Activated CD4-positive, alpha-beta T cell treated with anti-CD3 and anti-CD28 coated beads, Interleukin-2, amount 50 U/mL, for 48 hours (primary cell): ENCODE measurements around the gene HUS1B.
"Not testable (repeated sequence)": the region's sequence is repeated elsewhere in the genome, so short reads cannot be mapped to it uniquely, and the experiment has no call there.

Source experiments
- DNase-seq, 2 experiments: peaks; one replicate each; pipeline ENCODE4 v3.0.0-alpha.2; 2020

Gene HUS1B

GRCh38 chr6:677919-678318 is 21.0 kb upstream of the HUS1B start:
- DNase-seq = no peak

GRCh38 chr6:674956-675355 is 18.1 kb upstream of the HUS1B start:
- DNase-seq = peak in 1 of 2 experiments; percentile 21

DNA sequence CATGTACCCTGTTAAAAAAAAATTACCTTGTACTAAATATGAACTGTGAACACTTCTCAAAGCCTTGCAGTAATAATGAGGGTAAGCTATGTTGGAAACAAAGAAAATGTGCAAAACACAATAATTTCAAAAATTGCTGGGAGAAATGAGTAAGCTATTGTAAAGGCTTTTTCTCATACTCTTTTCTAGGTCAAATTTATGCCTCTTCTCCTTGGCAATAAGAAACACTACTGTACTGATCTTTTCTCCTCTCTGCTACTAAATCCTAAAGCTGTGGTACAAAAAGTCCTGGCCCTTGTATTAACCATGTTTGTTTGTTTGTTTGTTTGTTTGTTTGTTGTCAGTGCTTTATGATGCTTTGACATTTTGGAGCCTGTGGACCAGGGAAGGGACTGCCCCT is 17.5 kb upstream of the HUS1B start:
- DNase-seq = no peak

DNA sequence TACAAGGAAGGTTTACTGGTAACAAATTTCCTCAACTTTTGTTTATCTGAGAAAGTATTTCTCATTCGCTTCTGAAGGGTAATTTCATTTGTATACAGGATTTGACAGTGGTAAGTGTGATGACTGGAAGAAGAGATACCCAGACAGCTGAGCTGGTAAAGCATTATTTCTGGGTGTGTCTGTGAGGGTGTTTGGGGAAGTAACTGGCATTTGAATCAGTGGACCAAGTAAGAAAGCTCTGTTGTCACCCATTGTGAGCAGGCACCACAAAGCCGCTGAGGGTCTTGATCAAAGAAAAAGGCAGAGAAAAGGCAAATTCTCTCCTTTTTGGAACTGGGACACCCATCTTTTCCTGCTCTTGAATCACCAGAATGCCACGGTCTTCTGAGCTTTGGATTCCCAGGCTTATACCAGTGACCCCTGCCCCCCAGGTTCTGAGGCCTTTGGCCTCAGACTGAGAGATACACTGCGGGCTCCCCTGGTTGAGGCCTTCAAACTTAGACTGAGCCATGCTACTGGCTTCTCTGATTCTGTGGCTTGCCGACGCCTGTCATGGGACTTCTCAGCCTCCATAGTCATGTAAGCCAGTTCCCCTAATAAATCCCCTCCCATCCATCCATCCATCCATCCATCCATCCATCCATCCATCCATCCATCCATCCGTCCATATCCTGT is 10.5 kb upstream of the HUS1B start:
- DNase-seq = no peak

DNA sequence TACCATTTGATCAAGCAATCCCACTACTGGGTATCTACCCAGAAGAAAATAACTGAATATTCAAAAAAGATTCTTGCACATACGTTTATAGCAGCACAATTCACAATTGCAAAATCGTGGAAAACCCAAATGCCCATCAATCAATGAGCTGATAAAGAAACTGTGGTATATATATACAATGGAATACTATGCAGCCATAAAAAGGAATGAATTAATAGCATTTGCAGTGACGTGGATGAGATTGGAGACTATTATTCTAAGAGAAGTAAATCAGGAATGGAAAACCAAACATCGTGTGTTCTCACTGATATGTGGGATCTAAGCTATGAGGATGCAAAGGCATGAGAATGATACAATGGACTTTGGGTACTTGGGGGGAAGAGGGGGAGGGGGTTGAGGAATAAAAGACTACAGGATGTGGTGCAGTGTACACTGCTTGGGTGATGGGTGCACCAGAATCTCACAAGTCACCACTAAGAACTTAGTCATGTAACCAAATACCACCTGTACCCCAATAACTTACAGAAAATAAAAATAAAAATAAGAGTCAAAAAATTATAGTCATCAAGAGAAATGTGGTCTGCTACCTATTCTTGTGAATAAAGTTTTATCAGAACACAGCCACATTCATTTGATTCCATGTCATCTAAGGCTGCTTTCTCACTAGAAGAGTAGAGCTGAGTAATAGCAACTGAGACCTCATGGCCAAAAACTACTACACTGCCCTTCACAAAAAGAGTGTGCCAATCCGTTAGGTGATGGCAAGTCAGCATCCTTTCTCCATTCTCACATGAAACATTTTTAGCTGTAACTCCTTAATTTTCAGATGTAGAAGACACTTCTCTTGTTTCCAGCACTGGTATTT is 8.7 kb upstream of the HUS1B start:
- no peak for DNase-seq

DNA sequence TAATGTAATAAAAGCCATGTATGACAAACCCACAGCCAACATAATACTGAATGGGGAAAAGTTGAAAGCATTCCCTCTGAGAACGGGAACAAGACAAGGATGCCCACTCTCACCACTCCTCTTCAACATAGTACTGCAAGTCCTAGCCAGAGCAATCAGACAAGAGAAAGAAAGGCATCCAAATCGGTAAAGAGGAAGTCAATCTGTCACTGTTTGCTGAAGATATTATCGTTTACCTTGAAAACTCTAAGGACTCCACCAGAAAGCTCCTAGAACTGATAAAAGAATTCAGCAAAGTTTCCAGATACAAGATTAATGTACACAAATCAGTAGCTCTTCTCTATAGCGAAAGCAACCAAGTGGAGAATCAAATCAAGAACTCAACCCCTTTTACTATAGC is 6.9 kb upstream of the HUS1B start:
- not testable (repeated sequence) for DNase-seq

GRCh38 chr6:659716-660581 is 3.0 kb upstream of the HUS1B start:
- DNase-seq = no peak

DNA sequence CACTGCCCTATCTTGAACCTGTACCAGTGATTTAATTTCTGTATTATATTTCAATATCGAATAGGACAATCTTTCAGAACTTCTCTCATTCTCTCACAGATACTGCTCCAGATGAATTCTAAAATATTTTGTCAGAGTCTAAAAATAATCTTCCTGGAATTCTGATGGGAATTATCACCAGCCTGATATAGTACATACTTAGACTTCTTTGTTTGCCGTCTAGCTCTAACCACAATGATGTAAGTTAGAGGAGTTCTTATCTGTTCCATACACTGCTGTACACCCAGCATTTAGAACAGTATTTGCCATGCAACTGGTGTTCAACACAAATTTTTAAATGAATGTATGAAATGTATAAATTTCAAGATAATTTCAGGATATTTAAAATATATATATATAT is 1.3 kb upstream of the HUS1B start:
- DNase-seq = no peak

- no peak for DNase-seq
Observed at GRCh38 chr6:657743-658142, 843 bp upstream of the HUS1B start.

- DNase-seq = no peak
Observed at GRCh38 chr6:654136-654535, 2.8 kb downstream of the HUS1B start.

DNA sequence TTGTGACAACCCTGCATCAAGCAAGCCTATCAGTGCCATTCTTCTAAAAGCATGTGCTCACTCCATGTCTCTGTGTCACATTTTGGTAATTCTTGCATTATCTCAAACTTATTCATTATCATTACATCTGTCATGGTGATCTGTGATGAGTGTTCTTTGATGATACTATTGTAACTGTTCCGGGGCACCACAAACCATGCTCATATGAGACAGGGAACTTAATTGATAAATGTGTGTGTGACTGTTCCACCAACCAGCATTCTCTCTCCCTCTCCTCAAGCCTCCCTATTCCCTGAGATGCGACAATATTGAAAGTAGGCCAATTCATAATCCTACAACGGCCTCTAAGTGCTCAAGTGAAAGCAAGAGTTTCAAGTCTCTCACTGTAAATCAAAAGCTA is 4.0 kb downstream of the HUS1B start:
- no peak for DNase-seq

- DNase-seq = no peak
Observed at GRCh38 chr6:650098-650497, 6.8 kb downstream of the HUS1B start.

DNA sequence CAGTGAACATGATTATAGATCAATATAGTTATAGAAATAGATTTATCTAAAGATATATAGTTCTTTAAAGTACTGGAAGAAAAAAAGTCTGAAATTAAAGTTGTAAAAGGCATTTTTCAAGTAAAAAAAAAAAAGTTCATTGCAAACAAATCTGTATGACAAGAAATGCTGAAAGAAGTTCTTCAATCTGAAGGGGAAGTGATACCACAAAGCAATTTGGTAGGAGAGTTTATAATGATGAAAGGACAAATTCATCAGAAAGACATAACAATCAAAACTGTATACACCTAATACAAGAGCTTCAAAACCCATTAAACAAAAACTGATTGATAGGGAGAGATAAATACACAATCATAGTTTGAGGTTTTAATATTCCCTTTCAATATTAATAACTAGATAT is 14.1 kb downstream of the HUS1B start:
- no peak for DNase-seq

- DNase-seq = no peak
Observed at GRCh38 chr6:641225-641985, 15.5 kb downstream of the HUS1B start.

DNA sequence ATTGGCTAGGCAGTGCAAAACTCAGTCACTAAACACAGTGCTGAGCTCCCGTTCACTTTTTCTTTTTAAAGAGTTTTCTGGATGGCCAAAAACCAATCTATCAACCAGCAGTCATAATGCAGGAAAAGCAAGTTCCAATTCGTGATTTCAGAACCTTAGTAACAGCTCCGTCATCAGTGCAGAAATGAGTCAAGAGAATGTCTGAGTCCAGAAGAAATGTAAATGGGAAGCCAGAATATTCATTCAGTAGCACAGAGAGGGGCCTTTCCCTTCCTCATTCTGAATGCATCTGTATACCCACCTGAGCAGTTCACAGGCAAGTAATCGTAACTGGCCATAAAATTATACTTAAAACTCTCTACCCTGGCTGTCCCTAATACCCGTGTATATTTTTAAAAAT is 20.4 kb downstream of the HUS1B start:
- peak in 1 of 2 experiments; percentile 16 for DNase-seq

DNA sequence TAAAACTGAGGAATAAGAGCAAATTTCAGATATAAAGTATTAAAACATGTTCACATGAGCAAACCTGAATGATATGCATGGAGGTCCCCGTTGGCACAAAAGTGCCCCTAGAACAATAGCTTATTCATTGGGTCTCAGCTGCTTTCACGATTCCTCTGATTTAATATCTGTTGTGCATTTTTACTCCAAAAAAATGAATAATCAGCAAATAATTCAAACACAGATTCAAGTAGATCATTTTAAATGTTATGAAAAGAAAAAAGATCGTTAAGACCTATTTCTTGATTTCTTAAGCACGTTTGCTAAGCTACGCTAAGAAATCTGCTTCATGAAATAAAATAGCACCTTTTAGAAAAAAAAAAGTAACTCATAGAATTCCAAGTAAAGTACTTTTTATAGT is 21.7 kb downstream of the HUS1B start:
- no peak for DNase-seq

DNA sequence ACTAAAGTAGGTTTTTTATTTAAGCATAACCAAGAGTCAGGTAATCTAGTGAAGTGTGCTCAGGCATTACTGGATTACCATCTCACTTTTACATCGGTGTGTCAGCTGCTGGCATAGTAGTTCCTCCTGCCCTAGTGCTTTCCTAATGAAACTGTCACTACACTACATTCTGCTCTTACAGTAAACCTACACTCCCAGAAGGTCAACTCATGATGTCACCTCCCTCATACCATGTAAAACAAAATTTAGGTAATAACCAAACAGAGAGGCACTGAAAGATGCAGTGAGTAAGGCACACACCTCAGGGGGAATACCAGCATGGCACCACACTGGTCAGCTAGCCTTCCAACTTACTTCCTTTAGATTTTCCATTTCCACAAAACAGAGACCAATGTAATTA is 23.3 kb downstream of the HUS1B start:
- DNase-seq = no peak

DNA sequence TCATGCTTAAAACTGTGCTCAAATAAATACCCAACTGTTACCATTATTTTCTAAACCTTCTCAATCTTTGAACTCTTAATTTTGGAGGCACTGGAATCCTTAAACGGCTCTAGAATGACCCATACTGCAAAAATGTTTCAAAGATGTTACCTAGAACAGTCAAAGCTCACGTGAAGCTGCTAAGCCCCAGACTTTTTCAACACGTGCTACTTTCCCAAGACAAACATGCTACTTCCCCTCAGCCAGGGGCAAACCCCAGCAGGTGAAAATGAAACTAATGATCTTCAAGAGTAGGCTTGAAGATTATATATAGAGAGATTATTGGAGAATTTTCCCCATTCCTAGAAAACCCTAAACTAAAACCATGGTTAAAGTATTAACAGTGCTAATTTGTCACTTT is 28.1 kb downstream of the HUS1B start:
- no peak for DNase-seq

DNA sequence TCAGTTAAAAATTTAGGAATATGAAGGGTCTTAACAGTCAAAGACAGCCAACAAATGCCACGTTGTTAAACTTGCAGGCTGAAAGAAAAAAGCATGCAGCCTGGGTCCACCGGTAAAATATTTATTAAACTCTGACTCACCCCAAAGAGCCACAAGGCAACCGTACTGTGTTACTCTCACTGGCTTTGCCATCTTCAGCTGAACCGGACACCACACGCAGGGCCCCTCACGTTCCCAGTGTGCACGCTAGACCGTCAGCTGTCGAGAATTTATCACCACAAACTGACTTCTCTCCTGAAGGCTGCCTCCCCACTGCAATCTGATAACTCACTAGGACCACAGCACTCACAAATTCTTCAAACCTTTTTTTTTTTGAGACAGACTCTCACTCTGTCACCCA is 30.7 kb downstream of the HUS1B start:
- no peak for DNase-seq

GRCh38 chr6:624979-625378 is 31.9 kb downstream of the HUS1B start:
- DNase-seq = no peak

- no peak for DNase-seq
Observed at GRCh38 chr6:622462-622861, 34.4 kb downstream of the HUS1B start.

GRCh38 chr6:621931-622330 is 35.0 kb downstream of the HUS1B start:
- DNase-seq = no peak

DNA sequence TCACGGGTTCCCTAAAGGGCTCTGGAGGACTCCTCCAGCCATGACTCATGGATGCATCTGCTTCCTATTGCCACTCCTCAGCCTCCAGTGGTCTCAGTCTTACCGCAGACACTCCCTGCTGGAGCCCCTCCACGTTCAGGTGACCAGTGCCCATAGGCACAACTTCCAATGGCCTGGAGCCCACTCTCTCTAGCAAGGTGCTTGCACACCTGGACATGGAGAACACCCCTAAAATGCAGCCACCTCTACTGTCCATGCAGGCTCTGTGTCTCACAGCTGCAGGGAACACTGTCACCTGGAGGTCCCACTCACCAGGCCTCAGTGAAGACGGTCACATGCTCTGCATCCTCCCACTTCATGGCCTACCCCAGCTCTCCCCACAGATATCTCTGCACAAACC is 36.0 kb downstream of the HUS1B start:
- no peak for DNase-seq
